T-helper 1 cell treated with Interleukin-12 subunit alpha and Interleukin-12 subunit beta and Interleukin-4 antibody, amounts not matched to agents 30 μg/mL and 1 μg/mL, for 36 hours (primary cell): ENCODE measurements around the gene ELFN1.

Source experiments
- H3K27ac Mint-ChIP-seq: one replicate; pipeline ENCODE4 v1.8.0; 2021; ENCODE audit warnings: mild to moderate bottlenecking, mixed read lengths
- H3K27me3 Mint-ChIP-seq: one replicate; pipeline ENCODE4 v1.8.0; 2021; ENCODE audit warnings: low read depth, mixed read lengths
- H3K36me3 Mint-ChIP-seq: one replicate; pipeline ENCODE4 v1.8.0; 2021; ENCODE audit warnings: low read depth, mixed read lengths
- H3K4me1 Mint-ChIP-seq: one replicate; pipeline ENCODE4 v1.8.0; 2021; ENCODE audit warnings: low read depth, mixed read lengths
- H3K4me3 Mint-ChIP-seq: one replicate; pipeline ENCODE4 v1.8.0; 2021; ENCODE audit warnings: mild to moderate bottlenecking, moderate library complexity, mixed read lengths
- H3K9me3 Mint-ChIP-seq: one replicate; pipeline ENCODE4 v1.8.0; 2021; ENCODE audit warnings: mixed read lengths

The ELFN1 gene

DNA sequence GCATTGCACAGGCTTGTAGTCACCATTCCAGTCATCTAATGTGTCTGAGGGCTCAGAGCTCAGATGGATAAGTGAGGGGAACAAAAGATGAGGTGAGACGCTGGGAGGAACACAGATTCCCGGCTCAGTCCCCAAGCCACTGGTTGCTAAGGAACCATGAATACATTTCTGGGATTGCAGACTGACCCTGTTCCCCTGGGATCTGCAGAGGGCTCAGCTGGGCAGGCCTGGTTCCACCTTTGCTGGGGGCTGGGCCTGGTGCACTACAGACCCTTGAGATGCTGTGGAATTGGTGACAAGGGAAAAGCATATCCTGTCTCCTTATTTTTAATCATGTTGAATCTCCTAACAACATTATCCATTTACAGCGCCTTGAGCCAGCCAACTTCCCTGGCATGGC lies 19.2 kb downstream of the ELFN1 start:
- Mint-ChIP-seq H3K27me3 (peaks cover 15% of the 10 kb centered on the region), H3K9me3 (peaks cover 8% of the 10 kb centered on the region), H3K36me3 (no peaks in the 10 kb centered on the region), H3K4me1 (no peaks in the 10 kb centered on the region), H3K27ac (no peak overlapping the region), H3K4me3 (no peak overlapping the region)

DNA sequence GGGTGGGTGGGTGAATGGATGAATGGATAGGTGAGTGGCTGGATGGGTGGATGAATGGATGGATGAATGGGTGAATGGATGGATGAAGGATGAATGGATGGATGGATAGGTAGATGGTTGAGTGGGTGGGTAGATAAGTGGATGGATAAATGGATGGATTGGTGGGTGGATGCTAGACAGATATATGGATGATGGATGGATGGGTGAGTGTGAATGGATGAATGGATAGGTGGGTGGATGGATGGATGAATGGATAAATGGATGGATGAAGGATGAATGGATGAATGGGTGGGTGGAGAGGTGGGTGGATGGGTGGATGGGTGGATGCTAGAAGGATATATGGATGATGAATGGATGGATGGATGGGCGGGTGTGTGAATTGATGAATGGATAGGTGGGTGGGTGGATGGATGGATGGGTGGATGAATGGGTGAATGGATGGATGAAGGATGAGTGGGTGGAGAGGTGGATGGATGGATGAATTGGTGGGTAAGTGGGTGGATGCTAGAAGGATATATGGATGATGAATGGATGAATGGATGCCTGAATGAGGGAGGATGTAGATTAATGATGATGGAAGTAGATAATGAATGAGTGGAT lies 20.4 kb downstream of the ELFN1 start:
- no peak overlapping the region for H3K27ac Mint-ChIP-seq
- no peaks in the 10 kb centered on the region for H3K4me1 Mint-ChIP-seq
- H3K9me3 Mint-ChIP-seq, result peaks cover under 1% of the 10 kb centered on the region
- no peak overlapping the region for H3K4me3 Mint-ChIP-seq
- H3K36me3 Mint-ChIP-seq, result no peaks in the 10 kb centered on the region
- H3K27me3 Mint-ChIP-seq, result peaks cover 8% of the 10 kb centered on the region

DNA sequence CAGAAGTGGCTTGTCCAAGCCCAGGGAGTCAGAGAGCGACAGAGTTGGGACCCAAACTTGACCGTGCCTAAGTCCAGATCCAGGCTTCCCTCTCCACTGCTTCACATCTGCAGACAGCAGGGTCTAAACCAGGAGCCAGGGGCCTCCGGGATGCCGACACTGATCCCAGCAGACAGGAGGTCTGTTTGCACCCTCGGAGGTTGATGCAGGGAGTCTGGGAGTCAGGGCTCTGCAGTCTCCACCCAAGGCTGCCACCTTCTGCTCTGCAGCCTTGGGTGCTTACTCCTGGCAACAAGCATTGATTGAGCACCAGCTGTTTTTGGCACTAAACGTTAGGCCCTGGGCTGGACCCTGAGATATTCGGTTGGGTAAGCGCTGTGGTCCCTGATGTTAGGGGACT lies 21.0 kb downstream of the ELFN1 start:
- no peaks in the 10 kb centered on the region for H3K4me1 Mint-ChIP-seq
- H3K27me3 Mint-ChIP-seq, result peaks cover 8% of the 10 kb centered on the region
- H3K27ac Mint-ChIP-seq, result no peak overlapping the region
- H3K36me3 Mint-ChIP-seq, result no peaks in the 10 kb centered on the region
- H3K9me3 Mint-ChIP-seq, result no peaks in the 10 kb centered on the region
- H3K4me3 Mint-ChIP-seq, result no peak overlapping the region

DNA sequence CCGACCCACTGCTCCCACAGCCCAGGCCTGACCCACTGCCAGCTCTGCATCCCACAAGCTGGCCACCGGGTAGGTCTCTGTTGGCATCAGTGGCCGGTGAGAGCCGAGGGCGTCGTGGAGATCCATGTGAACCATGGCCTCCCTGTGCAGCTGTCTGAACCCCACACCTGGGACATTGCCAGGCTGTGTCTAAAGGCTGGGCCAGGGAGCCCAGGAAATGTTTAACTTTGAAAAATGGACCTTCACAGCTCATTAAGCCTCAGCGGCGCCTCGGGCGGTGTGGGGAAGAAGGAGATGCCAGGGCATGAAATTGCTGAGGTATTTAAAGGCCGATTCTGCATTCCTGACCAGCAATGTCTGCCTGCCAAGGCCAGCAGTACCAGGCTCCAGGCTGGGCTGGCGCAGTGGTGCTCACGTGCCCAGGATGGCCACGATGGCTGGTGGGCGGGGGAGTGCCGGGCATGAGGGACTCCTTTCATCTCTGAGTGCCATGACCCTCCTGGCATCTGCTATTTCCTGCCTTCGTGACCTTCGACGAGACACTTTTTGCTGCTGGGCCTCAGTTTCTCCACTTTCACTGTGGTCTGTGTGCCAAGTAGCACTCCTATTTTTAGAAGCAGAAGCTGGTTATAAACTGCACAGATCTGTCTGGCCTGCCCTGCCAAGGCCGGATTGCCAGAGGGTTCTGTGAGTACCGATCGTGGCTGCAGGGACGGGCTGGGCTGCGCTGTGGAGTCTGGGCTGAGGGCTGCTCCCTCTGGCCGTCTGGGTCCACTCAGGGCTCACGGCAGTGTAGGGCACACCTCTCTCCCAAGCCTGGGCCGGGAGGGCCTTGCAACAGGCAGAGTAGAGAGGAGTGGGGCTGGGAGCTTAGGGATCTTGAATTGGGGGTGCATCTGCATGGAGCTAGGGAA lies 21.8 kb downstream of the ELFN1 start:
- Mint-ChIP-seq H3K27ac (no peak overlapping the region), H3K36me3 (no peaks in the 10 kb centered on the region), H3K4me1 (no peaks in the 10 kb centered on the region), H3K4me3 (no peak overlapping the region), H3K27me3 (peaks cover 8% of the 10 kb centered on the region), H3K9me3 (no peaks in the 10 kb centered on the region)

DNA sequence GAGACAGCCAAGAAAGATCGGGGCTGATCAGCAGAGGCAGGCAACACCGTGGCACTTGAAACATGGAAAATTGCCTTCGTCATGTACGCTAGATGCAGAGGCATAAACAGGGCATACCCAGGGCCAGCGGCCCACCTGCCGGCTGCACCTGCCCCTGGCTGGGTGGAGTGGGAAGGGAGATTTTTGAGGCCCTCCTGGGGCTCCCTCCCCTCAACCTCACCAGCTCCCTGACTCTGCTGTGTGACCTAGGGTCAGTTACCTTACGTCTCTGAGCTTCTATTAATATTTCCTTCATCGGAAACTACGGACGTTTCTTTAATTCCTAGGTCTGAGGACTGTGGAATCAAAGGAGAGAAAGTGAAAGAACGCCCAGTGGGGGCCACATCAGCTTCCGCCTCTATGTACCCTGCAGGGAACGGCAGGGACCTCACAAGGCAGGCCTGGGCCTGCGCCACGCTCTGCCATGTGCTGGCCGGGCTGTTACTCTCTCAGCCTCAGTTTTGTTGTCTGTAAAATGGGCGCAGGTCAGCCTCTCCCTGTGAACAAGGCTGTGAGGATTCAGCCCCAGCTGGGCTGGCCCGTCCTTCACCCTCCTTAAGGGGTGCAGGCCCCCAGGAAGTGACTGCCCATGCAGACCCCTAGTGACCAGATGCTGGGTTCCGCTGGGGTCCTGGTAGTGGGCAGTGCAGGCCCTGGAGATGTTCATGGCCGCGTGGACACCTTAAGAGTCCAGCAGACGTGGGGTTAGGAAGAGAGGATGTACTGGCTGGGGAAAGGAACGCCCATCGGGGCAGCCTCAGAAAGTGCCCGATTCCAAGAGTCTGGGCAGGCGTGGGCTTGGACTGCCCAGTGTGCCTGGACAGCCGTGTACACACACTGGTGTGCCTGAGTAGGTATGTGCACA lies 22.7 kb downstream of the ELFN1 start:
- H3K9me3 Mint-ChIP-seq, result no peaks in the 10 kb centered on the region
- no peak overlapping the region for H3K4me3 Mint-ChIP-seq
- H3K27me3 Mint-ChIP-seq, result peaks cover 8% of the 10 kb centered on the region
- no peaks in the 10 kb centered on the region for H3K4me1 Mint-ChIP-seq
- H3K36me3 Mint-ChIP-seq, result no peaks in the 10 kb centered on the region
- no peak overlapping the region for H3K27ac Mint-ChIP-seq

DNA sequence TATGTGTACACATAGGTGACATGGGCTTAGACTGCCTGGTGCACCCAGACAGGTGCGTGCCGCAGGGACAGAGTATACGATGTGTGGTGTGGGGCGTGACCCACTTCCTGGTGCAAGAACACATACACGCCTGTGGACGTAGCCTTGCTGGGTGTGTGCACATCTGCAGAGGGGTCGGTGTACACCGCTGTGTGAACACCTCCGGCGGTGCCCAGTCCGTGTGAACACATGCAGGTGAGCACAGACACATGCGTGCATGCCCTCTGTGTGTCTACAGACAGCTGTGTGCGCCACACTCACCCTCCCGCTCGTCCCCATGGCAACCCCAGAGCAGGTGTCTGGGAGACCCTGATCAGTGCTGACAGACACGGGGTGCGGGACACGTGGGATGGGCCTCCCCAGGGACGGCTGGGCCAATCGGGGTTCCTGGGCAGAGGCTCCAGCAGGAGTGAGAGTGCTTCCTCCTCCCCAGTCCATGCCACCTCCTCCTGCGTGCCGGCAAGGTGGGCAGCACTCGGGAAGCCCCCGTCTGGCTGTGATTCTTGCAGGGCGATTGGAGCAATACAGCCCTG lies 23.4 kb downstream of the ELFN1 start:
- Mint-ChIP-seq H3K27me3 (peaks cover 4% of the 10 kb centered on the region), H3K4me1 (no peaks in the 10 kb centered on the region), H3K4me3 (no peak overlapping the region), H3K27ac (no peak overlapping the region), H3K9me3 (no peaks in the 10 kb centered on the region), H3K36me3 (no peaks in the 10 kb centered on the region)

DNA sequence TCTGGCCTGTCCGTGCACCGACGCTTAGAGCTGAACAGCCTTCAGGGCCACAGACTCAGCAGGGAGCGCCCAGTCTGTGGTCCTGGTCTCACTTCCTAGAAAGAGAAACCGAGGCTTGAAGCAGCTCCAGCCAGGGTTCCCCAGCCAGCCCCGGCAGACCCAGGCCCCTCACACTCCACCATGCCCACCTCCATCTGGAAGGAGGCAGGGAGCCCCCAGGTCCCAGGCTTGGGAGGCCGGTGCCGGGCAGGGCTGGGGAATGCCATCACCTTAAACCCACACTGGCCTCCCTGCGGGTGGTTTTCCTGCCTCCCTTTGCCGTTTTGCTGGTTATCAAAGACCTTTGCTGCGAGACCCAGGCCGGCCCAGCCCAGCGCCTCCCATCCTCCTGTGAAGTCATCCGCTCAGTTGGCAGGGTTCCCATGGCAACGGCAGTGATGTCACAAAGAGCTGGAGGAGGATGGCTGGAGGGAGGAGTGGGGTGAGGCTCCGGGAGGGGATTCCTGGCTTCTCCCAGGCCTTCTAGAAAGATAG lies 24.0 kb downstream of the ELFN1 start:
- no peaks in the 10 kb centered on the region for H3K27me3 Mint-ChIP-seq
- no peaks in the 10 kb centered on the region for H3K36me3 Mint-ChIP-seq
- H3K27ac Mint-ChIP-seq, result no peak overlapping the region
- no peak overlapping the region for H3K4me3 Mint-ChIP-seq
- H3K4me1 Mint-ChIP-seq, result no peaks in the 10 kb centered on the region
- no peaks in the 10 kb centered on the region for H3K9me3 Mint-ChIP-seq

DNA sequence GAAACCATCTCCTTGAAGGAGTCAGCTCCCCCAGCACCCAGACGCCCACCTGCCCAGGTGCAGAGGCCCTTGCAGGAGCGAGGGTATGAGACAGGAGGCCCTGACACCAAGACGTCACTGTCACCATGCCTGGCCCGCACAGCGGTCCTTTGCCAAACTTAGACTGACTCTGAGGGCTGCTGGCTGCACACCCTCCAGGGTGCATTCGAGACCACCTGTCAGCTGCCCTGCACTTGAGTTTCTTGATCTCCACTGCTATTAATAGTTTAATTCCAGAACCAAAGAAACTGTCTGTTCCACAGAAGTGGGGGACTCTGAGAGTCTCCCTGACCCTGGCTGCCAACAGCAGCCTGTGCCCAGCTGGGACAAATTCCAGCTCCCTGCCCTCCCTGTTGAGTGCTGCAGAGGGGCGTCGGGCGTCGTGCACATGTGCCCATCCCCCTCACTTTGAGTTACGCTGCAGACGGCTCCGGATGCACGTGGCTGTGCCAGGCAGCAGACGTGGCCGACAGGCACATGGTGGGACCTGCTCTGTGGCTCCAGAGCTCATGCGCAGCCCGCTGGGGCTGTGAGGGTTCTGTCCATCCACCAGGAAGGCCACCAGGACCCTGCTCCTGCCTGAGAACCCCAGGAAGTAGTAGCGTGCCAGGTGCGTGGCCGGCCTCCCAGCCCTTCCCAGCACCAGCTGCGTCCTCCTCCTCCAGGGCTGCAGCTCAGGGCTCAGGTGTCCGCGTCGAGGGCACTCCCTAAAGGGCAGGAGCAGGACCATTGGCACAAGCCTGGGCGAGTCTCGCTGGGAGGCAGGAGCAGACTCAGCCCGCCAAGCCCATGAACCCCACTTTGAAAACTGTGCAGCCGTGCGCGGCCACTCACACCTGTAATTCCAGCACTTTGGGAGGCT lies 24.8 kb downstream of the ELFN1 start:
- H3K9me3 Mint-ChIP-seq, result no peaks in the 10 kb centered on the region
- H3K4me3 Mint-ChIP-seq, result no peak overlapping the region
- H3K27ac Mint-ChIP-seq, result no peak overlapping the region
- H3K36me3 Mint-ChIP-seq, result no peaks in the 10 kb centered on the region
- no peaks in the 10 kb centered on the region for H3K4me1 Mint-ChIP-seq
- H3K27me3 Mint-ChIP-seq, result no peaks in the 10 kb centered on the region

DNA sequence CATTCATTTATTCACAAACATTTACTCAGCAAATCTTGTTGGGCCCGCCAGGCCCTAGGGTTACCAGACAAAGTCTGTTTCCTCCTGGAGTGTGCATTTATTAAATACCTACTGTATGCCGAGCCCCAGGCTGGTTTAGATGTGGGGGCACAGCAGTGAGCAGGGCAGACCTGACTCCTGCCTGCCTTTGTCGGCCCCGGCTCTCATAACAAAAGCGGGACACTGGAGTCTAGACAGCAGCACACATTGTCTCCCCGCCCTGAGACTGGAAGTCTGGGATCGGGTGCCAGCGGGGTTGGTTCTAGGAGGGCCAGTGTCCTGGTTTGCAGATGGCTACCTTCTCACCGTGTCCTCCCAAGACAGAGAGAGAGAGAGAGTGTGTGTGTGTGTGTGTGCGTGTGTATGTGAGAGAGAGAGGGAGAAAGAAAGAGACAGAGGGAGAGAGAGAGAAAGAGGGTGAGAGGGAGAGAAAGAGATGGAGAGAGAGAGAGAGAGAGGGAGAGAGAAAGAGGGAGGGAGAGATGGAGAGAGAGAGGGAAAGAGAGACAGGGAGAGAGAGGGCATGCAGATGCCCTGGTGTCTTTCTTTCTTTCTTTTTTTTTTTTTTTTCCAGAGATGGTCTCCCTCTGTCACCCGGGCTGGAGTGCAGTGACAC lies 25.9 kb downstream of the ELFN1 start:
- Mint-ChIP-seq H3K4me1 (no peaks in the 10 kb centered on the region), H3K27me3 (no peaks in the 10 kb centered on the region), H3K4me3 (no peak overlapping the region), H3K27ac (peak overlapping the region; percentile 31), H3K36me3 (no peaks in the 10 kb centered on the region), H3K9me3 (peaks cover 6% of the 10 kb centered on the region)

DNA sequence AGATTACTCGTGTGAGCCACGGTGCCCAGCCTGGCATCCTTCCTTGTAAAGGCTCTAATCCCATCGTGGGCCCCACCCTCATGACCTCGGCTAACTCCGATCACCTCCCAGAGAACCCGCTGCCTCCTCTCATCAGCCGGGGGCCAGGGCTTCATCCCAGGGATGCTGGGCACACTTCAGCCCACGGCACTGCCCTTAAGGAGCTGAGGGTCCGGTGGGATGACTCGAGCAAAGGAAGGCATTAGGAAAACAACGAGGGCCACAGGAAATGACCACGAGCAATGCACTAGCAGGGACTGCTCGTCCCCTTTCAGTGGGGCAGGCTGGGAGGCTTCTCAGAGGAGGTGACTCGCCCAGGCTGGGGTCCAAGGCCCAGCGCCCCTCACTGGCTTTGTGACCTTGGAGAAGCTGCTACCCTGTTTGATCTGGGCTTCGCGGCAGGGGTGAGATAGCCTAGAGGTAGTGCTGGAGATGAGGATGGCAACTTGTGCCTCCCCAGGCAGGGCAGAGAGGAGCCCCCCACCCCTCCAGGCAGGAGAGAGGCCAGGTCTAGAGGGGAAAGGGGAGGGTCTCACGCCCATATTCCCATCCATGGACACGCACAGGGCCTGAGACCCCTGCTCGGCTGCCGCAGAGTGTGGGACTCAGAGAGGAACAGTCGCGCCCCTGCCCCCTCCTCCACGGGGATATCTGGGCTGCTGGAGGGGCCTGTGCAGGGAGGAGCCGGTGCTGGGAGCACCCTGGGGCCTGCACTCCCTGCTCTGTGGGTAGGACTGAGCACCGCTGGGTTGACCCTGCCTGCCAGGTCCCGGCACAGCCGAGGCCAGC lies 26.8 kb downstream of the ELFN1 start:
- Mint-ChIP-seq H3K36me3 (no peaks in the 10 kb centered on the region), H3K9me3 (peaks cover 10% of the 10 kb centered on the region), H3K4me3 (no peak overlapping the region), H3K27ac (no peak overlapping the region), H3K4me1 (no peaks in the 10 kb centered on the region), H3K27me3 (no peaks in the 10 kb centered on the region)

DNA sequence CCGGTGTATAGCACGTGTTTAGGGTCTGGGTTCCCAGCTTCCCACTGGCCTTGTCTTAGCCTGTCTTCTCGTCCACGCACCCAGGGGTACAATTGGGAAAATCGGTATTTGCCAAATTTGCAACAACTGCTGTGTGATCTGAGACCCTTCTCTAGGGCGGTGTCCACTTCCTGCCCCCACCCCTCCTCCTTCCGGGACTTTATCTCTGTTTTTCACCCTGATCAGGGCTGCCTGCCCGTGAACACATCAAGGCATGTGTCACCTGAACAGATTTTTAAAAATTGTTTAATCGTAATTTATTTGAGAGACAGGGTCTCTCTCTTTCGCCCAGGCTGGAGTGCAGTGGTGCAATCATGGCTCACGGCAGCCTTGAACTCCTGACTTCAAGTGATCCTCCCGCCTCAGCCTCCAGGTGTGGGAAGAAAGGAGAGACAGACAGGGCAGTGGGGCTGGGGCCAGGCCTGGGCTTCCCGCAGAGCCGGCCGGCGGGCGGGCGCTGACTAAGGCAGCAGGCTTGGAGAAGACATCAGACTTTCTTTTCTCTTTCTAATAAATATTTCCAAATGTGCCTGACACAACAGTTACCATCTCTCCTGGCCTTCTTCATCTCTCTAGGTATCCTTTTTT lies 27.5 kb downstream of the ELFN1 start:
- Mint-ChIP-seq H3K9me3 (peaks cover 16% of the 10 kb centered on the region), H3K4me3 (no peak overlapping the region), H3K36me3 (no peaks in the 10 kb centered on the region), H3K4me1 (no peaks in the 10 kb centered on the region), H3K27me3 (no peaks in the 10 kb centered on the region), H3K27ac (no peak overlapping the region)

DNA sequence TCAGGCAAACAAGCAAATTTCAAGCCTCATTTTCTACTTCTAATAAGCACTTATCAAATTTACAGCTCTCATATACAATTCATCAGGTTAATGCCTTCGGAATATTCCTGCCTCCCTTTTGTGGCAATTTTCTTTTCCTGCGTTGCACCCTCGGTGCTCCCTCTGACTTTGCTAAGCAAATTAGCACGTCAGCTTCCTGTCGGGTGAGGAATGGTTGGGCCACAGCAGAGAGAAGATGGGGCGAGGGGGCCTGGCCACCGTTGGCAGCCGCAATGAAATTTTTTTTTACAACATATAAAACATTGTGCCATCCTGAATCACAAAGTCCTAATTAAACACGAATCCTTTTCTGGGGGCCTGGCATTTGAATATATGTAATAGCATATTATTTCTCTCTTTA lies 28.1 kb downstream of the ELFN1 start:
- Mint-ChIP-seq H3K27ac (no peak overlapping the region), H3K36me3 (no peaks in the 10 kb centered on the region), H3K9me3 (peaks cover 21% of the 10 kb centered on the region)

More for the DNA sequence above, 28.1 kb downstream of the ELFN1 start:
- H3K4me3 Mint-ChIP-seq, result no peak overlapping the region
- H3K27me3 Mint-ChIP-seq, result no peaks in the 10 kb centered on the region
- no peaks in the 10 kb centered on the region for H3K4me1 Mint-ChIP-seq
